ENCODE results near the gene METTL8.

METTL8 gene

GRCh38 chr2:171433763-171434012 lies at the start of gene METTL8:
METTL8 (minus strand) TSS chr2:171433990; CDS start chr2:171392185, 41,805 bp downstream.
- FAIRE-seq (no peak), DNase-seq (ENCODE audit: insufficient read length, low spot score) (no peak)
- TF ChIP-seq CTCF (IDR thresholded peaks at IDR 0.05; ENCODE audit: insufficient read depth, missing control alignments) = no peak

GRCh38 chr2:171482877-171483276 lies 49.1 kb upstream of the METTL8 start:
- DNase-seq (ENCODE audit: insufficient read length, low spot score) (no peak), FAIRE-seq (no peak)
- no peak for TF ChIP-seq CTCF (IDR thresholded peaks at IDR 0.05; ENCODE audit: insufficient read depth, missing control alignments)

- no peak for TF ChIP-seq CTCF (IDR thresholded peaks at IDR 0.05; ENCODE audit: insufficient read depth, missing control alignments)
- FAIRE-seq (no peak), DNase-seq (ENCODE audit: insufficient read length, low spot score) (no peak)
Observed at GRCh38 chr2:171482308-171482707, 48.5 kb upstream of the METTL8 start.

- no peak for TF ChIP-seq CTCF (IDR thresholded peaks at IDR 0.05; ENCODE audit: insufficient read depth, missing control alignments)
- FAIRE-seq (no peak), DNase-seq (ENCODE audit: insufficient read length, low spot score) (no peak)
Observed at GRCh38 chr2:171480908-171481307, 47.1 kb upstream of the METTL8 start.

- no peak for DNase-seq (ENCODE audit: insufficient read length, low spot score)
- no peak for FAIRE-seq
- no peak for TF ChIP-seq CTCF (IDR thresholded peaks at IDR 0.05; ENCODE audit: insufficient read depth, missing control alignments)
Observed at GRCh38 chr2:171479154-171479814, 45.5 kb upstream of the METTL8 start.

GRCh38 chr2:171478345-171478744 lies 44.6 kb upstream of the METTL8 start:
- no peak for FAIRE-seq

More at GRCh38 chr2:171478345-171478744, 44.6 kb upstream of the METTL8 start:
- DNase-seq (ENCODE audit: insufficient read length, low spot score) = no peak
- no peak for TF ChIP-seq CTCF (IDR thresholded peaks at IDR 0.05; ENCODE audit: insufficient read depth, missing control alignments)
